HG03575 (cell line): ENCODE results near the gene NFKB2.

Experiments
- ATAC-seq: cut with Tn5 transposase; IDR thresholded peaks from one replicate; pipeline ENCODE4 v1.9.1; 2021; ENCODE audit not compliant: unreplicated experiment, insufficient number of reproducible peaks, low FRiP score; ENCODE audit errors: extremely low read depth

The NFKB2 gene

GRCh38 chr10:102395400-102396316, at the start of gene NFKB2:
Gene NFKB2, plus strand, starts transcription at chr10:102395705. Its CDS starts 255 bp downstream, at chr10:102395960.
- no peak for ATAC-seq

- ATAC-seq, result no peak
Measured at GRCh38 chr10:102347236-102347828, 48.2 kb upstream of the NFKB2 start.

- no peak for ATAC-seq
Measured at GRCh38 chr10:102352066-102352715, 43.3 kb upstream of the NFKB2 start.

- no peak for ATAC-seq
Measured at GRCh38 chr10:102354451-102354850, 41.1 kb upstream of the NFKB2 start.

- no peak for ATAC-seq
Measured at GRCh38 chr10:102358712-102359382, 36.7 kb upstream of the NFKB2 start.

- ATAC-seq, result no peak
Measured at GRCh38 chr10:102367441-102367840, 28.1 kb upstream of the NFKB2 start.

- no peak for ATAC-seq
Measured at GRCh38 chr10:102368077-102368476, 27.4 kb upstream of the NFKB2 start.

GRCh38 chr10:102371295-102371694, 24.2 kb upstream of the NFKB2 start:
- no peak for ATAC-seq

- ATAC-seq, result no peak
Measured at GRCh38 chr10:102375250-102375649, 20.3 kb upstream of the NFKB2 start.

- ATAC-seq, result no peak
Measured at GRCh38 chr10:102375867-102376266, 19.6 kb upstream of the NFKB2 start.

GRCh38 chr10:102376901-102377300, 18.6 kb upstream of the NFKB2 start:
- no peak for ATAC-seq

GRCh38 chr10:102379383-102379782, 16.1 kb upstream of the NFKB2 start:
- ATAC-seq, result no peak

GRCh38 chr10:102381983-102382382, 13.5 kb upstream of the NFKB2 start:
- no peak for ATAC-seq

- ATAC-seq, result no peak
Measured at GRCh38 chr10:102382871-102383270, 12.6 kb upstream of the NFKB2 start.

- no peak for ATAC-seq
Measured at GRCh38 chr10:102384053-102384452, 11.5 kb upstream of the NFKB2 start.

- no peak for ATAC-seq
Measured at GRCh38 chr10:102384606-102385429, 10.7 kb upstream of the NFKB2 start.

GRCh38 chr10:102389894-102390293, 5.6 kb upstream of the NFKB2 start:
- no peak for ATAC-seq

GRCh38 chr10:102392306-102392705, 3.2 kb upstream of the NFKB2 start:
- no peak for ATAC-seq
